DOHH2 (cell line): ENCODE measurements around the gene GANC.

ENCODE experiments used
- H3F3A ChIP-seq: fragments of 200-600 bp; sonication (generic), shearing (Covaris generic); 2 replicates; pipeline ENCODE4 v1.6.0; 2016; ENCODE audit warnings: antibody characterized with exemption, mild to moderate bottlenecking; ENCODE audit not compliant: control insufficient read depth, insufficient read depth
- H3K27ac ChIP-seq: fragments of 200-600 bp; sonication (generic); 2 replicates; pipeline ENCODE4 v1.5.1; 2014; ENCODE audit warnings: low read depth, mild to moderate bottlenecking, low read length, moderate library complexity
- H3K27me3 ChIP-seq: fragments of 200-600 bp; sonication (generic); 2 replicates; pipeline ENCODE4 v1.6.1; 2014; ENCODE audit warnings: mild to moderate bottlenecking, low read length, mixed read lengths; ENCODE audit not compliant: control insufficient read depth
- H3K36me3 ChIP-seq: fragments of 200-600 bp; sonication (generic); 2 replicates; pipeline ENCODE4 v1.6.1; 2014; ENCODE audit warnings: mild to moderate bottlenecking, low read length, moderate library complexity, mixed read lengths; ENCODE audit not compliant: control insufficient read depth
- H3K4me1 ChIP-seq: fragments of 200-600 bp; sonication (generic); 2 replicates; pipeline ENCODE4 v1.6.1; 2014; ENCODE audit warnings: mild to moderate bottlenecking, low read length, mixed read lengths; ENCODE audit not compliant: control insufficient read depth
- H3K4me2 ChIP-seq: fragments of 200-600 bp; sonication (generic); 2 replicates; pipeline ENCODE4 v1.6.0; 2014; ENCODE audit warnings: mild to moderate bottlenecking, low read length, moderate library complexity
- H3K4me3 ChIP-seq: fragments of 200-600 bp; sonication (generic); 2 replicates; pipeline ENCODE4 v1.5.1; 2014; ENCODE audit warnings: mild to moderate bottlenecking, low read length, mixed read lengths
- H3K79me2 ChIP-seq: fragments of 200-600 bp; sonication (generic); 2 replicates; pipeline ENCODE4 v1.6.1; 2014; ENCODE audit warnings: mild to moderate bottlenecking, low read length, mixed read lengths; ENCODE audit not compliant: control insufficient read depth
- H3K9me2 ChIP-seq: fragments of 200-600 bp; sonication (generic); replicated peaks from 2 replicates; pipeline ENCODE4 v1.6.1; 2014; ENCODE audit warnings: mild to moderate bottlenecking, low read length, mixed read lengths; ENCODE audit not compliant: control insufficient read depth
- H3K9me3 ChIP-seq: fragments of 200-600 bp; sonication (generic); 2 replicates; pipeline ENCODE4 v1.6.1; 2014; ENCODE audit warnings: antibody characterized with exemption, low read length, mixed read lengths; ENCODE audit not compliant: control insufficient read depth, insufficient read depth
- H4K20me1 ChIP-seq: fragments of 200-600 bp; sonication (generic); 2 replicates; pipeline ENCODE4 v1.6.0; 2014; ENCODE audit warnings: low read depth, mild to moderate bottlenecking, antibody characterized with exemption, low read length, moderate library complexity; ENCODE audit not compliant: control insufficient read depth, insufficient read depth
- CTCF ChIP-seq: fragments of 200-600 bp; sonication (generic); IDR thresholded peaks from one replicate; pipeline ENCODE4 v1.5.1; 2014; ENCODE audit warnings: antibody characterized with exemption, mild to moderate bottlenecking, low read depth, low read length; ENCODE audit not compliant: poor library complexity, severe bottlenecking
- EZH2phosphoT487 ChIP-seq: fragments of 200-600 bp; sonication (generic); IDR thresholded peaks from 2 replicates; pipeline ENCODE4 v1.6.1; 2017; ENCODE audit warnings: borderline replicate concordance, mild to moderate bottlenecking, antibody characterized with exemption, low read length, moderate library complexity, mixed read lengths

The GANC gene

GRCh38 chr15:42270996-42271395 is 2.0 kb upstream of the GANC start:
- no peak overlapping the region for H3K27ac ChIP-seq
- H3K79me2 ChIP-seq: peaks cover 66% of the 10 kb centered on the region
- H3K9me2 ChIP-seq: no peaks in the 10 kb centered on the region
- peak overlapping the region; percentile 19; the same call in 1 of the 2 replicates for H3K4me3 ChIP-seq
- no peaks in the 10 kb centered on the region for H4K20me1 ChIP-seq
- no peaks in the 10 kb centered on the region for H3F3A ChIP-seq
- no peaks in the 10 kb centered on the region for H3K9me3 ChIP-seq
- no peak for TF ChIP-seq CTCF
- no peak for TF ChIP-seq EZH2phosphoT487
- H3K4me2 ChIP-seq: peak overlapping the region; percentile 43
- no peaks in the 10 kb centered on the region for H3K27me3 ChIP-seq
- H3K4me1 ChIP-seq: peaks cover 30% of the 10 kb centered on the region
- peaks cover 29% of the 10 kb centered on the region for H3K36me3 ChIP-seq

GRCh38 chr15:42273900-42274701 is 1.1 kb downstream of the GANC start:
- peak overlapping the region; percentile 71 for H3K27ac ChIP-seq
- H3K4me3 ChIP-seq: peak overlapping the region; percentile 85
- no peaks in the 10 kb centered on the region for H3F3A ChIP-seq
- peak overlapping the region; percentile 70 for H3K4me2 ChIP-seq
- no peaks in the 10 kb centered on the region for H4K20me1 ChIP-seq
- H3K9me2 ChIP-seq: no peaks in the 10 kb centered on the region
- no peak for TF ChIP-seq CTCF
- TF ChIP-seq EZH2phosphoT487: no peak
- no peaks in the 10 kb centered on the region for H3K9me3 ChIP-seq
- peaks cover 8% of the 10 kb centered on the region for H3K36me3 ChIP-seq
- no peaks in the 10 kb centered on the region for H3K27me3 ChIP-seq
- H3K79me2 ChIP-seq: peaks cover 64% of the 10 kb centered on the region
- peaks cover 33% of the 10 kb centered on the region for H3K4me1 ChIP-seq

DNA sequence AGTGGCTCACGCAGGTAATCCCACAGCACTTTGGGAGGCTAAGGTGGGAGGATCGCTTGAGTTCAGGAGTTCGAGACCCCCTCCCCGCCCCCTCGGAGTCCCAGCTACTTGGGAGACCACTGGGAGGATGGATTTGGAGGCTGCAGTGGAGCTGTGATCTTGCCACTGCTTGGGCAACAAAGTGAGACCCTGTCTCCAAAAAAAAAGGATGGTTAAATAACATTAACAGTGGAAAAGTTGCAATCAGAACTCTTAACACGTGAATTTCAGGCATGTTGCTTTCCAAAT is 1.6 kb downstream of the GANC start:
- H3K36me3 ChIP-seq: peaks cover 13% of the 10 kb centered on the region
- H3K4me1 ChIP-seq: peaks cover 35% of the 10 kb centered on the region
- H3K27ac ChIP-seq: peak overlapping the region; percentile 71
- TF ChIP-seq CTCF (no peak), EZH2phosphoT487 (no peak)
- no peaks in the 10 kb centered on the region for H3F3A ChIP-seq
- peak overlapping the region; percentile 85 for H3K4me3 ChIP-seq
- no peaks in the 10 kb centered on the region for H4K20me1 ChIP-seq
- H3K27me3 ChIP-seq: no peaks in the 10 kb centered on the region
- H3K9me2 ChIP-seq: no peaks in the 10 kb centered on the region
- peak overlapping the region; percentile 70 for H3K4me2 ChIP-seq
- H3K79me2 ChIP-seq: peaks cover 59% of the 10 kb centered on the region
- H3K9me3 ChIP-seq: no peaks in the 10 kb centered on the region
